ENCODE results near the gene ABTB2. TPM values are rescaled to one million over a fixed set of nuclear protein-coding genes. Genes with fewer than 3 reads are reported as not detected.
A peak's percentile ranks its signal among the peaks of the same experiment; 100 is the strongest.

ABTB2 gene
- total and polyA plus RNA-seq, 2 of the 8 experiments (the other 6 are each of a cell fraction or from before 2014, with no cell fraction given), result 7.7 to 10.2 TPM

DNA sequence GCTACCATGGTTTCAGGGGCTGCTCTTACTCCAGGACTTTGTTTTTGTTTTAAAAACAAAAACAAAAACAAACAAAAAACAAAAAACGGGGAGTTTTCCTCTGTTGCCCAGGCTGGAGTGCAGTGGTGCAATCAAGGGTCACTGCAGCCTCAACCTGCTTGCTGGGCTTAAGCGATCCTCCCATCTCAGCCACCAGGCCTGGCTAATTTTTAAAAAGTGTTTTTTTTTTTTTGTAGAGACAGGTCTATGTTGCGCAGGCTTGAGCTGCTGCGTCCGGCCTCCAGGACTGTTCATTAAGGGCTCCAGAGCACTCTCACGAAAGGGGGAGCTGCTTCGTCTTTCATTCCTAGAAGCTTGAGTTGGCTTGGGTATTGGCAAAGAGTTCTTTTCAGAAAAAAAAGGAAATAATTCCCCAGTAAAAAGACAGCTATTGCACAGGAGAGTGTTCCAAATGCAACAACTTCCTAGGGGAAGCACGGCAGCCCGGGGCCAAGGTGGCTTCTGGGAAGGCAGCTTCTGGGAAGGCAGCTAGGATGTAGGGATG is 173.9 kb downstream of the ABTB2 start:
- H4K20me1 ChIP-seq (replicated peaks in 1 of 2; ENCODE audit: control insufficient read depth in 1 of 2, insufficient read depth in 2 of 2, low read length in 2 of 2), result no peaks in the 10 kb centered on the region
- no peak overlapping the region for H3K9ac ChIP-seq (replicated peaks in 1 of 4; ENCODE audit: extremely low read depth in 1 of 4, low read depth in 3 of 4, low read length in 3 of 4)
- H3K56ac ChIP-seq (replicated peaks; ENCODE audit: insufficient read length, low read depth, low read length), result no peak overlapping the region
- WGBS, 2 experiments (ENCODE audit: extremely low coverage in 1 of 2, insufficient coverage in 1 of 2, insufficient read length in 1 of 2, insufficient replicate concordance in 2 of 2, low coverage in 1 of 2, low lambda C conversion rate in 2 of 2, missing lambda C conversion rate in 1 of 2), result 90% methylated on average over 9 of the region's 9 CpGs; no CpG with 5 or more reads in 1 of the 2 experiments
- H2AK5ac ChIP-seq (ENCODE audit: low read depth, low read length), result no peak overlapping the region
- H3K4ac ChIP-seq (replicated peaks; ENCODE audit: insufficient read length, low read depth, low read length), result no peak overlapping the region
- no peak overlapping the region for H4K5ac ChIP-seq (ENCODE audit: insufficient read length, low read depth, low read length)
- H4K91ac ChIP-seq (replicated peaks; ENCODE audit: insufficient read length, low read length), result peak overlapping the region; percentile 93
- peak overlapping the region; percentile 62; the same call in 1 of the 2 replicates for H2BK12ac ChIP-seq (ENCODE audit: low read depth, low read length)
- H3K27ac ChIP-seq (ENCODE audit: low read depth, low read length), result no peak overlapping the region
- H3K36me3 ChIP-seq (ENCODE audit: control insufficient read depth in 2 of 4, insufficient read depth in 4 of 4, low read length in 3 of 4), result no peaks in the 10 kb centered on the region; a peak in 2 of 8 replicates
- ChIA-PET CTCF (ENCODE audit: partially characterized antibody) (interaction anchor here (1.0 to 7.7 kb wide), 9 partner anchors 8 to 179 kb away, joined by 3 to 92 read pairs (median 5); partner anchors contain the start of gene ABTB2), POLR2A (ENCODE audit: partially characterized antibody) (interaction anchor here (0.9 to 1.4 kb wide), 4 partner anchors 9 to 173 kb away, joined by 3 to 4 read pairs (median 3); no protein-coding TSS in a partner anchor)
- peaks cover 17 to 31% (median 19%) of the 10 kb centered on the region in 4 experiments for H3K4me1 ChIP-seq (replicated peaks in 1 of 4; ENCODE audit: control insufficient read depth in 3 of 4, insufficient read depth in 4 of 4, low read length in 3 of 4)
- no peak overlapping the region for H3K4me2 ChIP-seq (ENCODE audit: insufficient read depth in 1 of 2, low read depth in 2 of 2, low read length in 2 of 2)
- no peak for FAIRE-seq
- no peak for DNase-seq (ENCODE audit: low read depth in 1 of 2, low spot score in 2 of 2)
- no peak overlapping the region for H4K8ac ChIP-seq (ENCODE audit: extremely low read depth, insufficient read depth, low read length)
- no peak overlapping the region for H2AFZ ChIP-seq (ENCODE audit: low read length)
- H3K79me2 ChIP-seq (ENCODE audit: control insufficient read depth in 1 of 2, insufficient read depth in 2 of 2, low read length in 2 of 2), result no peaks in the 10 kb centered on the region
- H3K14ac ChIP-seq (ENCODE audit: insufficient read length), result no peak overlapping the region
- H3K4me3 ChIP-seq (ENCODE audit: extremely low read depth in 1 of 4, insufficient read depth in 2 of 4, low read depth in 3 of 4, low read length in 4 of 4), result no peak overlapping the region
- H2BK20ac ChIP-seq (ENCODE audit: low read length), result no peak overlapping the region
- no peak overlapping the region for H3K23ac ChIP-seq (ENCODE audit: insufficient read length)
- H3K79me1 ChIP-seq (ENCODE audit: low read depth, low read length), result no peaks in the 10 kb centered on the region
- peak overlapping the region; percentile 48; the same call in 1 of the 2 replicates for H2BK5ac ChIP-seq (ENCODE audit: low read depth, low read length)
- H3K27me3 ChIP-seq (replicated peaks in 1 of 4; ENCODE audit: control insufficient read depth in 3 of 4, extremely low read depth in 1 of 4, insufficient read depth in 3 of 4, low read length in 3 of 4), result no peaks in the 10 kb centered on the region
- H2BK120ac ChIP-seq (replicated peaks; ENCODE audit: low read depth, low read length), result no peak overlapping the region
- H3K18ac ChIP-seq (ENCODE audit: extremely low read depth, low read length), result no peak overlapping the region
- TF ChIP-seq ATF3 (IDR thresholded peaks at IDR 0.05; ENCODE audit: insufficient read depth, low read depth, low read length), result no peak
- no peak for TF ChIP-seq BCL11A (IDR thresholded peaks at IDR 0.05; ENCODE audit: low read depth in 2 of 2, low read length in 2 of 2)
- no peak for TF ChIP-seq PHF8 (conservative IDR thresholded peaks at IDR 0.05; ENCODE audit: low read depth, low read length)
- no peak for TF ChIP-seq TAF1 (IDR thresholded peaks at IDR 0.05; ENCODE audit: low read depth, low read length)
- TF ChIP-seq EGR1 (IDR thresholded peaks at IDR 0.05; ENCODE audit: borderline replicate concordance, low read depth, low read length), result no peak
- no peak for TF ChIP-seq SAP30 (IDR thresholded peaks at IDR 0.05; ENCODE audit: insufficient read depth, insufficient replicate concordance, low read length)
- no peak for TF ChIP-seq JUND (IDR thresholded peaks at IDR 0.05; ENCODE audit: low read length)
- TF ChIP-seq RXRA (IDR thresholded peaks at IDR 0.05; ENCODE audit: insufficient read depth, low read depth, low read length), result no peak
- no peaks in the 10 kb centered on the region for H3K9me3 ChIP-seq (ENCODE audit: insufficient read depth in 2 of 2, low read depth in 1 of 2, low read length in 1 of 2)
- 0 out of 2 replicates have a peak overlapping the region, but pooled peaks have one; percentile 4 for H2BK15ac ChIP-seq (ENCODE audit: low read length)
- H3K23me2 ChIP-seq (ENCODE audit: low read depth, low read length), result no peaks in the 10 kb centered on the region
